NT2/D1 (cell line): ENCODE data around the gene PRDX5.

Experiments
- SUZ12 ChIP-seq: IDR thresholded peaks from 2 replicates; pipeline ENCODE4 v1.6.1; 2011; ENCODE audit not compliant: insufficient read length, insufficient read depth; ENCODE audit errors: extremely low read depth
- YY1 ChIP-seq: IDR thresholded peaks from 2 replicates; pipeline ENCODE4 v1.6.1; 2011; ENCODE audit not compliant: insufficient read length, insufficient read depth
- ZNF274 ChIP-seq: IDR thresholded peaks from 2 replicates; pipeline ENCODE4 v1.6.1; 2011; ENCODE audit warnings: mild to moderate bottlenecking, low read depth, low read length

DNA sequence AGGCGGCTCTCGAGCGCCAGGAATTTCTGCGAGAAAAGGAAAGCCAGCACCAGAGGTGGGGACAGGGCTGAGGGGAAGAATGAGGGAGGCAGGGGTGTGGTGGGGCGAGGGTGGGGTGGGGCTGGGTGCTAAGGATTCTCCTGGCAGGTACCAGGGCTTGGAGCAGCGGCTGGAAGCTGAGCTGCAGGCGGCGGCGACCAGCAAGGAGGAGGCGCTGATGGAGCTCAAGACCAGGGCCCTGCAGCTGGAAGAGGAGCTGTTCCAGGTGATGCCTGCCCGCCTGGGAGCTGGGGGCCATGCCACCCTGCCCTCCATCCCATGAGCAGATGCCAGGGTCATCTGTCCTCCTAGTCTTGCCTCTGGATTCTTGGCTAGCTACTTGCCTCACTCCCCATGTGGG is 31.5 kb downstream of the PRDX5 start:
- no peak for TF ChIP-seq YY1
- TF ChIP-seq ZNF274 = no peak
- no peak for TF ChIP-seq SUZ12
